ENCODE data around the gene TMEM231. TPM values are rescaled to one million over a fixed set of nuclear protein-coding genes. Genes with fewer than 3 reads are reported as not detected.
"Not testable (repeated sequence)": the region's sequence is repeated elsewhere in the genome, so short reads cannot be mapped to it uniquely, and the experiment has no call there.

TMEM231 gene
- polyA plus RNA-seq, 4 donors: 1.4 to 6.2 (median 3.8) TPM

DNA sequence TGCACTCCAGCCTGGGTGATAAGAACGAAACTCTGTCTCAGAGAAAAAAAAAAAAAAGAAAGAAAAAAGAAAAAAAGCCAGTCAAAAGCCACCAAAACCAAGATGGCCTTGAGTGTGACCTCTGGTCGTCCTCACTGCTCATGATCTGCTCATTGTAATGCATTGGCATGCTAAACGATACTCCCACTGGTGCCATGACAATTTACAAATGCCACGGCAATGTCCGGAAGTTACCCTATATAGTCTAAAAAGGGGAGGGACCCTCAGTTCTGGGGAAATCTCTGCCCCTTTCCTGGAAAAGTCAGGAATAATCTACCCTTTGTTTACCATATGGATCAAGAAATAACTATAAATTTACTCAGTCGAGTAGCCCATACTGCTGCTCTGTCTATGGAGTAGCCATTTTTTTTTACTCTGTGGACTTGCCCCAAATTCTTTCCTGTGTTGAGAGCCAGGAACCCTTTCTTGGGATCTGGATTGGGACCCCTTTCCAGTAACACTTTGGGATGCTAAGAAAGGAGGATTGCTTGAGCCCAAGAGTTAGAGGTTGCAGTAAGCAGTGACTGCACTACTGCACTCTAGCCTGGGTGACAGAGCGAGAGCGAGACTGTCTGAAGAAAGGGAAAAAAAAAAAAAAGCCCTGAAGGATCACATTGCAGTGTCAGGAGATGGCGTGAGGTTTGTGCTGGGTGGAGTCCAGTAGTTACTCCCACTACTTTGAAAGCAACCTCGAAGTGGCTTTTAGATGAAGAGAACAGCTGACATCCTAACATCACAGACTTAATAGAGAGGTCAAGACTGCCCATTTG is 3.7 kb upstream of the TMEM231 start:
- Histone ChIP-seq H3K9me3 (ENCODE audit: control insufficient read depth in 2 of 2, insufficient read depth in 1 of 2, low read depth in 1 of 2, low read length in 1 of 2) (no peaks in the 10 kb centered on the region), H3K27me3 (ENCODE audit: control insufficient read depth in 3 of 3, insufficient read depth in 3 of 3, low read length in 3 of 3) (peaks cover 0 to 7% (median 0%) of the 10 kb centered on the region in 3 donors), H3K4me3 (ENCODE audit: low read depth in 1 of 3, low read length in 3 of 3) (no peak overlapping the region), H3K27ac (ENCODE audit: low read depth in 1 of 3, low read length in 2 of 3) (no peak overlapping the region), H3K4me1 (ENCODE audit: control insufficient read depth in 3 of 3, insufficient read depth in 2 of 3, low read depth in 1 of 3, low read length in 2 of 3) (peaks cover 0 to 8% (median 0%) of the 10 kb centered on the region in 3 donors), H3K36me3 (ENCODE audit: control insufficient read depth in 3 of 3, insufficient read depth in 2 of 3, low read depth in 1 of 3, low read length in 3 of 3) (no peaks in the 10 kb centered on the region)
- no peak for DNase-seq
- WGBS, 3 donors: 63 to 72% (median 70%) methylated on average over 10 of the region's 10 CpGs
- FAIRE-seq: no peak

DNA sequence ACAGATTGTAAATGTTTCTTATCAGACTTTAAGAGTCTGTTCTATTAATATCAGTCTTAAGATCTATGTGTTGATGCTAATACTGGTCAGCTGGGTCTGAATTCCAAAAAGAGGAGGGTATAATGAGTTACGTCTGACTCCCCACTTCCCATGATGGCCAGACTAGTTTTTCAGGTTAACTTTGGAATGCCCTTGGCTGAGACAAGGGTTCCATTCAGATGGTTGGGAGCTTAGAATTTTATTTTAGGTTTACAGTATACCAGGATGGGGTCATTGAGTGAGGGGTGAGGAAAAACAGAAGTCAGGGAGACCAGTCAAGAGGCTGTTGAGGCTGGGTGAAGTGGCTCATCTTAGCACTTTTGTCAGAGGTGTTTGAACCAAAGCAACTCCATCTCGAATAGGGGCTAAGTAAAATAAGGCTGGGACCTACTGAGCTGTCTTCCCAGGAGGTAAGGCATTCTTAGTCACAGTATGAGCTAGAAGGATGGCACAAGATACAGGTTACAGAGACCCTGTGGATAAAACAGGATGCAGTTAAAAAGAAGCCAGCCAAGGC is 2.9 kb upstream of the TMEM231 start:
- H3K36me3 ChIP-seq (ENCODE audit: control insufficient read depth in 3 of 3, insufficient read depth in 2 of 3, low read depth in 1 of 3, low read length in 3 of 3): no peaks in the 10 kb centered on the region
- 65 to 82% (median 73%) methylated on average over 2 of the region's 2 CpGs for WGBS, 3 donors
- peaks cover 0 to 7% (median 0%) of the 10 kb centered on the region in 3 donors for H3K27me3 ChIP-seq (ENCODE audit: control insufficient read depth in 3 of 3, insufficient read depth in 3 of 3, low read length in 3 of 3)
- no peak for FAIRE-seq
- H3K4me1 ChIP-seq (ENCODE audit: control insufficient read depth in 3 of 3, insufficient read depth in 2 of 3, low read depth in 1 of 3, low read length in 2 of 3): peaks cover 0 to 6% (median 0%) of the 10 kb centered on the region in 3 donors
- no peaks in the 10 kb centered on the region for H3K9me3 ChIP-seq (ENCODE audit: control insufficient read depth in 2 of 2, insufficient read depth in 1 of 2, low read depth in 1 of 2, low read length in 1 of 2)
- no peak for DNase-seq
- no peak overlapping the region for H3K4me3 ChIP-seq (ENCODE audit: low read depth in 1 of 3, low read length in 3 of 3)
- H3K27ac ChIP-seq (ENCODE audit: low read depth in 1 of 3, low read length in 2 of 3): no peak overlapping the region

DNA sequence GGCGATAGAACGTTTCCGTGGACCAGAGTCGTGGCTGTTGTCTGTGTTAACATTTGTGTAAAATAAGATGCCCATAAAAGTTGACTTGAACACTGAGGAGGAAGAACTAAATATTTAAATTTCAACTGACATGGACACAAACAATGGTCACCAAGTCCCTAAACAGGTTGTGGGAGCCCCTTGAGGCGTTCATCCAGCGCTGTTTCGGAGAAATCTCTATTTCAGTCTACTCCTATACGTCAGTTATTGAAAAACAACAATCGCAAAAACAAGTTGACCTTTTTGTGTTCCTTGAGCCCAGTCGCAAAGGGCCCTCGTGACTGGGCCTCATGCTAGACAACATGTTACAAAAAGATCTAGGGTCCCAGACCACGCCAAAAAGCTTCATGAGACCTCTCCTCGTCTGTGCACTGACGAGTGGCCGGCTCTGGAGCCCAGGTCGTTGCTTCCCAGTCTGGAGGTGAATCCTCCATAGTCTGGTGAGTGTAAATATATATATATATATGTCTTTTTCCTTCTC is 439 bp upstream of the TMEM231 start:
- Histone ChIP-seq H3K4me1 (ENCODE audit: control insufficient read depth in 3 of 3, insufficient read depth in 2 of 3, low read depth in 1 of 3, low read length in 2 of 3) (peaks cover 0 to 6% (median 0%) of the 10 kb centered on the region in 3 donors), H3K4me3 (ENCODE audit: low read depth in 1 of 3, low read length in 3 of 3) (peak overlapping the region in 1 of 3 donors; percentile 37), H3K36me3 (ENCODE audit: control insufficient read depth in 3 of 3, insufficient read depth in 2 of 3, low read depth in 1 of 3, low read length in 3 of 3) (no peaks in the 10 kb centered on the region), H3K27me3 (ENCODE audit: control insufficient read depth in 3 of 3, insufficient read depth in 3 of 3, low read length in 3 of 3) (peaks cover 0 to 7% (median 0%) of the 10 kb centered on the region in 3 donors), H3K27ac (ENCODE audit: low read depth in 1 of 3, low read length in 2 of 3) (peak overlapping the region in 2 of 3 donors; percentile 20 to 61), H3K9me3 (ENCODE audit: control insufficient read depth in 2 of 2, insufficient read depth in 1 of 2, low read depth in 1 of 2, low read length in 1 of 2) (no peaks in the 10 kb centered on the region)
- FAIRE-seq (no peak), DNase-seq (no peak)
- WGBS, 3 donors: 44 to 50% (median 50%) methylated on average over 16 of the region's 16 CpGs

DNA sequence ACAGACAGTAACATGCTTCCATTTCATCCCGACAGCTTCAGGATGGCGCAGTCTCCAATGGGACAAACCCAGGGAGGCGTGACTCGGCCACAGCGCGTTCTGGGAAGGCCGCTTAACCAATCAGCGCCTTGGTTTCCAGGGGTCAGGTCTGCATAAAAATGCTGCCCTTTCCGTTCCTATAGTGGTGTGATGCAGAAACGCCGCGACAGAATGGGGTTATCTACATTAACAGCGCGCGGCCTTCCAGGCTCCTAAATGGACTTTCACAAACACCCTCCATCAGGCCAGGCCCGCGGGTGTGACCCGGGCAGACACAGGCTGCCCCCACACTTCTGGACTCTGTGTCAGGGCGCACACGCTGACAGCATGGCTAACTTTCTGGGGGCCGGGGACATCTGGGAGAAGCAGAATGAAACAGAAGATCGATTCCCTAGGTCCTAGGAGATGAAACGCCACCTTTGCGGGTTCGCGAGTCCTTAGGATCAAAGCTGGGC is 792 bp downstream of the TMEM231 start:
- Histone ChIP-seq H3K27ac (ENCODE audit: low read depth in 1 of 3, low read length in 2 of 3) (peak overlapping the region in 2 of 3 donors; percentile 20 to 61), H3K4me1 (ENCODE audit: control insufficient read depth in 3 of 3, insufficient read depth in 2 of 3, low read depth in 1 of 3, low read length in 2 of 3) (peaks cover 0 to 6% (median 0%) of the 10 kb centered on the region in 3 donors), H3K36me3 (ENCODE audit: control insufficient read depth in 3 of 3, insufficient read depth in 2 of 3, low read depth in 1 of 3, low read length in 3 of 3) (no peaks in the 10 kb centered on the region), H3K4me3 (ENCODE audit: low read depth in 1 of 3, low read length in 3 of 3) (peak overlapping the region; percentile 37 to 64 (median 45)), H3K27me3 (ENCODE audit: control insufficient read depth in 3 of 3, insufficient read depth in 3 of 3, low read length in 3 of 3) (peaks cover 0 to 2% (median 0%) of the 10 kb centered on the region in 3 donors), H3K9me3 (ENCODE audit: control insufficient read depth in 2 of 2, insufficient read depth in 1 of 2, low read depth in 1 of 2, low read length in 1 of 2) (no peaks in the 10 kb centered on the region)
- DNase-seq (peak; percentile 71 to 77), FAIRE-seq (no peak)
- 1 to 5% (median 2%) methylated on average over 26 of the region's 26 CpGs for WGBS, 3 donors

DNA sequence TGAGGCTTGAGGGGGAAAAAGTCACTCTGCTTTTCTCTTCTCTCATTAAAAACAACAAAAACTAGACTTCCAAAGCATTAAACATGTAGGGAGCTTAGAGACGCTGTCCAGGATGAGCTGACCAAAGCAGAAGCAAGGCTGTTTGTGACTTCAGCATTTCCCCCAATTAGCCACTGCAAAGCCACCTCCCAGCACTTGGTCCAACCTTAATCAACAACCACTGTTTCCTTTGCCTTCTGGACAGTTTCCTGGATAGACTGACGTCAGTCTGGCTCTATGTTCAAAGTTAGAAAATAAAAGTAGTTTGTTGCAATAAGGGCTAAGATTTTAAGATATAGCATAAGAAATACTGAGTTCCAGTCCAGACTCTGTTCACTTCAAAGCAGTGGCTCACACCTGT is 3.1 kb downstream of the TMEM231 start:
- no peak overlapping the region for H3K4me3 ChIP-seq (ENCODE audit: low read depth in 1 of 3, low read length in 3 of 3)
- no peak for DNase-seq
- H3K27me3 ChIP-seq (ENCODE audit: control insufficient read depth in 3 of 3, insufficient read depth in 3 of 3, low read length in 3 of 3): no peaks in the 10 kb centered on the region
- no peak overlapping the region for H3K27ac ChIP-seq (ENCODE audit: low read depth in 1 of 3, low read length in 2 of 3)
- no peaks in the 10 kb centered on the region for H3K9me3 ChIP-seq (ENCODE audit: control insufficient read depth in 2 of 2, insufficient read depth in 1 of 2, low read depth in 1 of 2, low read length in 1 of 2)
- H3K4me1 ChIP-seq (ENCODE audit: control insufficient read depth in 3 of 3, insufficient read depth in 2 of 3, low read depth in 1 of 3, low read length in 2 of 3): peaks cover 0 to 6% (median 0%) of the 10 kb centered on the region in 3 donors
- no peak for FAIRE-seq
- H3K36me3 ChIP-seq (ENCODE audit: control insufficient read depth in 3 of 3, insufficient read depth in 2 of 3, low read depth in 1 of 3, low read length in 3 of 3): no peaks in the 10 kb centered on the region
- WGBS, 3 donors: 52 to 60% (median 59%) methylated on average over 2 of the region's 2 CpGs

DNA sequence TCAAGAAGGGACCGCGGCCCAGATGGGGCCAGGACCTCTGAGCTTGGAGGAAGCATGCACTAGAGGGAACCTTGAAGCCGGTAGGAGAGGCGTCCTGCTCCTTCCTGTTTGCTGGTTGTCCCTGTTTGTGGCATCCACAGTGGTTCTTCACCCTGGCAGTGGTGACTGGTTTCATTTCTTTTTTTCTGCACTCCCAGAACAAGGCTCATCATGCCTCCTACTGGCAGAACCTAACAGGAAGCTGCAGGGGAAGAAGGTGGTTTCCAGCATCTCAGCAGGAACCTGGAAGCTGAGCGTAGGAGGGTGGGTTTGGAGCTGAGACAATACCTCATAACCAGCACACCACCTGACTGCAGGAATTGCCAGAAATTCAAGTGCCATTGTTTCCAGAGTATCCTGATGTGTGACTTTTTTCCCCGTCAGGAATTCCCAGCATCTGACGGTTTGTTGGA is 5.8 kb downstream of the TMEM231 start:
- H3K4me1 ChIP-seq (ENCODE audit: control insufficient read depth in 3 of 3, insufficient read depth in 2 of 3, low read depth in 1 of 3, low read length in 2 of 3): no peaks in the 10 kb centered on the region
- H3K27me3 ChIP-seq (ENCODE audit: control insufficient read depth in 3 of 3, insufficient read depth in 3 of 3, low read length in 3 of 3): no peaks in the 10 kb centered on the region
- peak overlapping the region in 1 of 3 donors; percentile 61 for H3K27ac ChIP-seq (ENCODE audit: low read depth in 1 of 3, low read length in 2 of 3)
- WGBS, 3 donors: 28 to 59% (median 41%) methylated on average over 7 of the region's 7 CpGs
- DNase-seq: peak; percentile 78 to 90
- H3K36me3 ChIP-seq (ENCODE audit: control insufficient read depth in 3 of 3, insufficient read depth in 2 of 3, low read depth in 1 of 3, low read length in 3 of 3): no peaks in the 10 kb centered on the region
- no peak overlapping the region for H3K4me3 ChIP-seq (ENCODE audit: low read depth in 1 of 3, low read length in 3 of 3)
- no peaks in the 10 kb centered on the region for H3K9me3 ChIP-seq (ENCODE audit: control insufficient read depth in 2 of 2, insufficient read depth in 1 of 2, low read depth in 1 of 2, low read length in 1 of 2)
- FAIRE-seq: no peak

DNA sequence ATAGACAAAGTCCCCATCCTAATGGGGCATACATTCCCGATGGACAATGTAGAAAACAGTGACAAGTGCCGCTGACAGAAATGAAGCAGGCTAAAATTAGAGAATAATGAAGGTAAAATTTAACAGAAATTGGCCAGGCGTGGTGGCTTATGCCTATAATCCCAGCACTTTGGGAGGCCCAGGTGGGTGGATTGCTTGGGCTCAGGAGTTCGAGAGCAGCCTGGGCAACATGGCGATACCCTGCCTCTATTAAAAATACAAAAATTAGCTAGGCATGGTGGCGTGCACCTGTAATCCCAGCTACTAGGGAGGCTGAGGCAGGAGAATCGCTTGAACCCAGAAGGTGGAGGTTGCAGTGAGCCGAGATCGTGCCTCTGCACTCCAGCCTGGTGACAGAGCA is 7.6 kb downstream of the TMEM231 start:
- not testable (repeated sequence) for DNase-seq; H3K27ac ChIP-seq (ENCODE audit: low read depth in 1 of 3, low read length in 2 of 3); H3K9me3 ChIP-seq (ENCODE audit: control insufficient read depth in 2 of 2, insufficient read depth in 1 of 2, low read depth in 1 of 2, low read length in 1 of 2); H3K4me1 ChIP-seq (ENCODE audit: control insufficient read depth in 3 of 3, insufficient read depth in 2 of 3, low read depth in 1 of 3, low read length in 2 of 3); H3K4me3 ChIP-seq (ENCODE audit: low read depth in 1 of 3, low read length in 3 of 3); H3K36me3 ChIP-seq (ENCODE audit: control insufficient read depth in 3 of 3, insufficient read depth in 2 of 3, low read depth in 1 of 3, low read length in 3 of 3); FAIRE-seq; H3K27me3 ChIP-seq (ENCODE audit: control insufficient read depth in 3 of 3, insufficient read depth in 3 of 3, low read length in 3 of 3)
- WGBS, 3 donors: 90 to 94% (median 94%) methylated on average over 9 of the region's 9 CpGs

DNA sequence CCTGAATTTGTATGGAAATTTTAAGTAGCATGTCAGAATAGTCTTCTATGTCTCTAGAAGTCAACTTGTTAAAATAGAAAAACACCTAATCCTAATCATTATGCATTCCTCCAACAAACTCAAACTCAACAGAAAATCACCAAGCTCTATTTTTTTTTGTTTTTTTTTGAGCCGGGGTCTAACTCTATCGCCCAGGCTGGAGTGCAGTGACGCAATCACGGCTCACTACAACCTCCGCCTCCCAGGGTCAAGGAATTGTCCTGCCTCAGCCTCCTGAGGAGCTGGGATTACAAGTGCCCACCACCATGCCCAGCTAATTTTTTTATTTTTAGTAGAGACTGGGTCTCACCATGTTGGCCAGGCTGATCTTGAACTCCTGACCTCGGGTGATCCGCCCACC is 9.8 kb downstream of the TMEM231 start:
- H3K4me3 ChIP-seq (ENCODE audit: low read depth in 1 of 3, low read length in 3 of 3): no peak overlapping the region
- H3K36me3 ChIP-seq (ENCODE audit: control insufficient read depth in 3 of 3, insufficient read depth in 2 of 3, low read depth in 1 of 3, low read length in 3 of 3): peaks cover 0 to 4% (median 0%) of the 10 kb centered on the region in 3 donors
- DNase-seq: no peak
- no peak for FAIRE-seq
- H3K27me3 ChIP-seq (ENCODE audit: control insufficient read depth in 3 of 3, insufficient read depth in 3 of 3, low read length in 3 of 3): no peaks in the 10 kb centered on the region
- H3K27ac ChIP-seq (ENCODE audit: low read depth in 1 of 3, low read length in 2 of 3): no peak overlapping the region
- no peaks in the 10 kb centered on the region for H3K9me3 ChIP-seq (ENCODE audit: control insufficient read depth in 2 of 2, insufficient read depth in 1 of 2, low read depth in 1 of 2, low read length in 1 of 2)
- WGBS, 3 donors: 90 to 95% (median 92%) methylated on average over 7 of the region's 7 CpGs
- H3K4me1 ChIP-seq (ENCODE audit: control insufficient read depth in 3 of 3, insufficient read depth in 2 of 3, low read depth in 1 of 3, low read length in 2 of 3): peaks cover 0 to 27% (median 2%) of the 10 kb centered on the region in 3 donors

Measured in small intestine (tissue), 7 donors.